ENCODE measurements around the gene NEU2. TPM values are rescaled to one million over a fixed set of nuclear protein-coding genes. Genes with fewer than 3 reads are reported as not detected.

The NEU2 gene
- total and polyA plus RNA-seq, 10 of the 15 experiments (the other 5 are each of a cell fraction or from before 2014, with no cell fraction given) = not detected

GRCh38 chr2:233083782-233084181, 51.3 kb downstream of the NEU2 start:
- ChIA-PET SMC1A (ENCODE audit: uncharacterized antibody, unreplicated experiment) (interaction anchor here (0.6 to 17.9 kb wide), 9 partner anchors 6 to 167 kb away, joined by 3 to 351 read pairs (median 19); partner anchors contain the start of genes ATG16L1 and INPP5D), RAD21 (ENCODE audit: unreplicated experiment) (interaction anchor here (0.6 to 15.1 kb wide), 12 partner anchors 8 to 140 kb away, joined by 3 to 361 read pairs (median 12); partner anchors contain the start of gene INPP5D), CTCF (interaction anchor here (1.0 to 5.8 kb wide), 8 partner anchors 8 to 52 kb away, joined by 3 to 68 read pairs (median 3); partner anchors contain the start of gene INPP5D), POLR2A (interaction anchor here (0.6 to 11.9 kb wide), 8 partner anchors 8 to 59 kb away, joined by 3 to 271 read pairs (median 8); partner anchors contain the start of gene INPP5D)
- Histone ChIP-seq H3K27ac (ENCODE audit: control insufficient read depth, insufficient read depth) (peak overlapping the region; percentile 100), H3K4me1 (ENCODE audit: control insufficient read depth, insufficient read depth, low read length) (peaks cover 93% of the 10 kb centered on the region), H3K79me2 (ENCODE audit: control insufficient read depth, insufficient read depth, low read length) (peaks cover 77% of the 10 kb centered on the region), H3K9ac (ENCODE audit: control insufficient read depth, insufficient read depth, low read length) (peak overlapping the region; percentile 92), H3K4me2 (ENCODE audit: control insufficient read depth, insufficient read depth) (peak overlapping the region; percentile 88), H4K20me1 (ENCODE audit: control insufficient read depth, insufficient read depth) (no peaks in the 10 kb centered on the region), H3K36me3 (ENCODE audit: control insufficient read depth in 2 of 2, insufficient read depth in 2 of 2, low read length in 1 of 2) (peaks cover 17 to 40% of the 10 kb centered on the region in 2 experiments), H3K9me3 (replicated peaks; ENCODE audit: control insufficient read depth, insufficient read depth, low read length) (no peaks in the 10 kb centered on the region), H3K27me3 (replicated peaks in 1 of 2; ENCODE audit: control insufficient read depth in 2 of 2, insufficient read depth in 2 of 2, low read length in 1 of 2) (no peaks in the 10 kb centered on the region), H3K4me3 (peak overlapping the region; percentile 47; the same call in 1 of the 2 replicates), H2AFZ (ENCODE audit: control insufficient read depth, low read depth, low read length) (no peak overlapping the region)
- BruUV-seq (replicated peaks) = no TSS peak
- no peak for TF ChIP-seq ZNF592 (IDR thresholded peaks at IDR 0.05)
- TF ChIP-seq FOXM1 (IDR thresholded peaks at IDR 0.05; ENCODE audit: low read depth, low read length) = no peak
- TF ChIP-seq SUPT20H (IDR thresholded peaks at IDR 0.05; ENCODE audit: borderline replicate concordance, control insufficient read depth, low read depth, low read length) = no peak
- TF ChIP-seq CHD4 (IDR thresholded peaks at IDR 0.05) = no peak
- TF ChIP-seq RAD51 (IDR thresholded peaks at IDR 0.05) = no peak
- TF ChIP-seq NR2C1 (IDR thresholded peaks at IDR 0.05) = no peak
- 29% methylated on average over 8 of the region's 8 CpGs for WGBS (ENCODE audit: insufficient coverage, insufficient replicate concordance, low lambda C conversion rate, missing lambda C conversion rate)
- ATAC-seq (no peak), DNase-seq (ENCODE audit: low read depth, low spot score) (no peak), FAIRE-seq (no peak)
- in situ Hi-C loops (cut with MboI) = no loop called here
- intact Hi-C loops (cut with micrococcal nuclease; ENCODE audit: unreplicated experiment) = loop anchor here (5.0 kb wide), 2 partner anchors 119 to 169 kb away; partner anchors contain the start of gene ATG16L1
